HCT116 (cell line): Measurements from ENCODE around the gene DHRS4L2.

Source experiments
- CEBPB ChIP-seq: IDR thresholded peaks from 2 replicates; pipeline ENCODE4 v1.6.1; 2012; ENCODE audit warnings: low read depth
- CTCF ChIP-seq, 3 experiments: fragments of 200-600 bp in 1 of 3; sonication (generic) in 1 of 3; IDR thresholded peaks in 2 of 3; conservative IDR thresholded peaks in 1 of 3; 2 replicates each; pipeline ENCODE4 v1.5.1; 2012 to 2017; ENCODE audit warnings: low read depth in 2 of 3, low read length in 2 of 3, antibody characterized with exemption in 1 of 3, borderline replicate concordance in 1 of 3, control low read depth in 1 of 3, mild to moderate bottlenecking in 1 of 3, mixed read lengths in 1 of 3, mixed run types in 1 of 3, moderate library complexity in 1 of 3; ENCODE audit not compliant: insufficient read depth in 1 of 3
- EZH2phosphoT487 ChIP-seq: fragments of 200-600 bp; IDR thresholded peaks from 2 replicates; pipeline ENCODE4 v1.6.1; 2018; ENCODE audit warnings: antibody characterized with exemption, borderline replicate concordance
- MAX ChIP-seq: IDR thresholded peaks from 2 replicates; pipeline ENCODE4 v1.6.1; 2012
- POLR2A ChIP-seq: IDR thresholded peaks from 2 replicates; pipeline ENCODE4 v1.7.0; 2011; ENCODE audit warnings: borderline replicate concordance; ENCODE audit not compliant: insufficient read depth, insufficient read length; ENCODE audit errors: extremely low read depth
- YY1 ChIP-seq: IDR thresholded peaks from 2 replicates; pipeline ENCODE4 v1.6.1; 2011; ENCODE audit warnings: low read length, low read depth, moderate library complexity, mild to moderate bottlenecking; ENCODE audit not compliant: insufficient replicate concordance; ENCODE audit errors: extremely low read depth
- ZBTB33 ChIP-seq: IDR thresholded peaks from 2 replicates; pipeline ENCODE4 v1.6.1; 2011; ENCODE audit warnings: mild to moderate bottlenecking, low read length, moderate library complexity; ENCODE audit not compliant: insufficient replicate concordance; ENCODE audit errors: extremely low read depth
- ZFX ChIP-seq: fragments of 450-650 bp; IDR thresholded peaks from 2 replicates; pipeline ENCODE4 v1.6.1; 2017
- ZNF274 ChIP-seq: fragments of 200-500 bp; sonication (Bioruptor generic); IDR thresholded peaks from 2 replicates; pipeline ENCODE4 v1.6.1; 2014; ENCODE audit warnings: mild to moderate bottlenecking, low read depth, low read length, inconsistent platforms

- TF ChIP-seq CTCF (IDR thresholded peaks at IDR 0.05 in 2 of 3, conservative IDR thresholded peaks at IDR 0.05 in 1 of 3; ENCODE audit: borderline replicate concordance in 1 of 3, insufficient read depth in 1 of 3, low read depth in 2 of 3, low read length in 2 of 3): no peak
- TF ChIP-seq ZBTB33: no peak
- no peak for TF ChIP-seq EZH2phosphoT487
- TF ChIP-seq ZNF274: no peak
- no peak for TF ChIP-seq YY1
- TF ChIP-seq POLR2A: no peak
- TF ChIP-seq MAX: no peak
- TF ChIP-seq CEBPB: no peak
- TF ChIP-seq ZFX: no peak
Measured at GRCh38 chr14:23941230-23941629, 47.5 kb upstream of the DHRS4L2 start.
